NCI-H69 (cell line): ENCODE results near the gene LMX1B.
"Not testable (repeated sequence)": the region's sequence is repeated elsewhere in the genome, so short reads cannot be mapped to it uniquely, and the experiment has no call there.

Source experiments
- DNase-seq: peaks from one replicate; lab custom pipeline; 2025; lab: John Stamatoyannopoulos, UW

Gene LMX1B

DNA sequence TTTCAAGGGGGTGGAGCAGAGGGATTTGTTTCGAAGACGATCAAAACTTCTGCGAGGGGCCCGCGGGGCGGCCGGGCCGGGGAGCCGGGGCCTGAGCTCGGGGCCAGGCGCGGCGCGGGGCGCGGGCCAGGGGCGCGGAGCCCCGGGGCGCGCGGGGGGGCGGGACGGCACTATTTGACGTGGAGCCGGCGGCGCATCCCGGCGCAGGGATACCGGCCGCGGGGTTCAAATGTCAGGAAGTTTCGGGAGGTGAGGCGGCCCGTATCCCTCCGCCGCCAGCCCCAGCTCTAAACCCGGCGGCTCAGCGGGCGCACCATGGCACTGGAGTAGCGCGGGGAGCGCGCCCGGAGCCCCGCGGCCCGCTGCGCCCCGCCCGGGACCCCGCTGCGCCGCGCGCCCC, at the start of gene LMX1B:
TSS of gene LMX1B (plus strand) at position 278 of the 400 bp plus-strand sequence. CDS start 522 bp downstream, outside the sequence.
- DNase-seq: peak; percentile 71

DNA sequence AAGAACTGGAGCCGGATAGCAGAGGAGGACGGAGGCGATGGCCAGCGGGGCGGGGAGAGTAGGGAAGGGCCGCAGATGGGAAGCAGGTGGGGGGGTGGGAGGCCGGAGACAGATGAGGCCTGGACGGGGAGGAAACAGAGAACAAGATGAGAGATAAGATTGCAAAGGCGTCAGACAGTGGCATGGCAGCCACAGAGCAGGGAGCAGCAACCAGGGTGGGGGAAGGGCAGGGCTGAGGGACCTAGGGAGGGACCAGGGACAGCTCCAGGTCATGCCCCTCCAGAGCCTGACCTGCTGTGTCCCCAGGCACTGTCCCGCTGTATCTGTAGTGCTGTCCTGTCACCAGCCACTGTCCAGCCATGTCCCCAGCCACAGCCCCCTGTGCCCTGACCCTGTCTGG, 49.6 kb upstream of the LMX1B start:
- DNase-seq: no peak

- no peak for DNase-seq
These were observed 49.0 kb upstream of the LMX1B start for GRCh38 chr9:126564716-126565115.

DNA sequence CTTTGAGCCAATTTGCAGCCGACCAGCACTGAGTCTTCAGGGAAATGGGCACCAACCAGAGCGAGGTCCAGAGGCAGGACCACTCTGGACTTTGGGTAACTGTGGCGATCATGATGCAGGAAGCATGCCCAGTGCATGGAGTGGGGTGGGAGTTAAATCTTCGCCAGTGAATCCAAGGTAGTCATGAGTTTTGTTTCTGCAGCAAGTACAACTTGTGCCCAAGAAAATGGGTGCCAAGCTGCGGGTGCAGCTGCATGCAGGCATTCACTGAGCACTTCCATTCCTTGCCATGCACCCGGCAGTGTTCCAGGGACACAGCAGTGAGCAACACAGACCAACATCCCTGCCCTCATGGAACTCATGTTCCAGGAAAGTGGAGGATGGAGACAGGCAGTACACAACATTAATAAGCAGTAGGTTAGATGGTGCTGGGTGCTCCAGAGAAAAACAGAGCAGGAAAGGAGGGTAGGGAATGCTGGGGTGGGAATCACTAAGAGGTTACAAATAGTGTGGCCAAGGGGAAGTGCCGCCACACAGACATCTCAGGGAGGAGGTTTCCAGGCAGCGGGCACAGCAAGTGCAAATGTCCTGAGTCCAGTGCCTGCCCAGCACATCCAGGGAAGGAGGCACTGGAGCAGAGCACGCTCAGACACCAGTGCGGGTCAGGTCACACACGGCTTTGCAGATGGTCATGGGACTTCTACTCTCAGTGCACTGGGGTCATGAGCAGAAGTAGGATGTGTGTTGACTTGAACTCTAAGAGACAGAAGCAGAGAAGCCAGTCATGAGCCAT, 48.2 kb upstream of the LMX1B start:
- no peak for DNase-seq

GRCh38 chr9:126569036-126569435, 44.7 kb upstream of the LMX1B start:
- no peak for DNase-seq

GRCh38 chr9:126578029-126578428, 35.7 kb upstream of the LMX1B start:
- no peak for DNase-seq

GRCh38 chr9:126580319-126580718, 33.4 kb upstream of the LMX1B start:
- not testable (repeated sequence) for DNase-seq

GRCh38 chr9:126581893-126582292, 31.8 kb upstream of the LMX1B start:
- DNase-seq: no peak

DNA sequence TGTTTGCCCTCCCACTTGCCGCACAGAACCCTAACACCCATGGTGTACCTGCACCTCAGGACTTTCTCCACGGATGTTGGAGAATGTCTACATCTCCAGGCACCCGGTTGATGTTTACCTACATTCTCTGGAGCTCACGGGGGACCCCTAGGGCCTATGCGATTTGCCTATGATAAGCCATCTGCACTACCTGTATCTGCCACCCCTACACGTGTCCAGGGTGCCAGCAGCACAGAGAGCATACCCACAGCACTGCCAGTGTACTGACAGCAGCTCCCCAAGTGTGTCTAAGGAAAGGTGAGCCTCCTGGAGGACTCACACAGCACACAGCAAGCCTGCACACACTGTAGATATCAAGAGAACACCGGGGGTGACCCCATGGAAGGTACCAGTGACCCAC, 31.3 kb upstream of the LMX1B start:
- no peak for DNase-seq

DNA sequence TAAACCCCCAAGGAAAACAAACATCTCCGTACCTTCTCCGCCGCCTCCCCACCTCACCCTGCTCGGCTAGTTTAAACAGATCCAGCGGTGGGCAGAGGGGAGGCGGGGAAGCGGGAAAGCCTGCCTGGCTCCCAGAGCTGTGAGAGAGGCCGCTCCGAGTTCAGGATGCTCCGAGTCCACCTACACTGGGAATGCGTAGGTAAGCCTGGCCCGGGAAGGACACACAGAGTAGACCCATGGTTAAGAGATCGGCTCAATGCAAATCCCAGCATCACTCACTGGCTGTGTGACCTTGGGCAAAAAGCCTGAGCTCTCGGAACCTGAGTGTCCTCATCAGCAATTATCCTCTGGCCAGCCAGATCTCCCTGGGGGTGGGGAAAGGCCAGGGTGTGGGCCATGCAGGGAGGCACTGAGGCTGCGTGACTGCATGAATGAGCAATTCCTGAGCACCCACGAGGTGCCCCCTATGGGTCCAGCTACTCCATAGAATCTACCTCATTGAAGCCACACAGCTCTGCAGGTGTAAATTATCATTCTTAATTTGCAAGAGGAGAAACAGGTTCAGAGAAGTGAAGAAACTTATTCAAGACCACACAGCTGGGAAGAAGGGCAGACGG, 30.5 kb upstream of the LMX1B start:
- no peak for DNase-seq

GRCh38 chr9:126584611-126585010, 29.1 kb upstream of the LMX1B start:
- no peak for DNase-seq

GRCh38 chr9:126586236-126586635, 27.5 kb upstream of the LMX1B start:
- DNase-seq: no peak

GRCh38 chr9:126587187-126588185, 26.2 kb upstream of the LMX1B start:
- DNase-seq: no peak

GRCh38 chr9:126588491-126589168, 25.1 kb upstream of the LMX1B start:
- DNase-seq: no peak

- no peak for DNase-seq
These were observed 24.4 kb upstream of the LMX1B start for GRCh38 chr9:126589349-126589748.

- no peak for DNase-seq
These were observed 22.6 kb upstream of the LMX1B start for GRCh38 chr9:126591083-126591482.

- DNase-seq: no peak
These were observed 21.8 kb upstream of the LMX1B start for GRCh38 chr9:126591922-126592321.

DNA sequence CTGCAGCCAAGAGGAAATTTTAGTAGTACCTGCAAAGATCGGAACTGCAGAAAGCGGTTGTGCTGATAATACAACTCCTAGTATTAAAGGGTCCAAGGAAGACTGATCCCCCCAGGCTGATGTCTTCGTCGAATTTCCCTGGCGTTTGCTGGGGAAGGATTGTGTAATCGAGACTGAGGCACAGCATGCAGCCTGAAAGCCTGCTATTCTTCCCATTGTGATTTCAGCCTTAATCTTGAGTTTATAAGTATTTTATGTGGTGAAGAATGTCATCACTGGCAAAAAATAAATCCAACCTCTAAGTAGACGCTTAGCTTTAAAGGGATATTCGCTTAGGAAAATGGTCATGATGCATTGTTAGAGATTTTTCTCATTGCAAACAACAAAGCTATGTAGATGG, 21.3 kb upstream of the LMX1B start:
- DNase-seq: no peak

DNA sequence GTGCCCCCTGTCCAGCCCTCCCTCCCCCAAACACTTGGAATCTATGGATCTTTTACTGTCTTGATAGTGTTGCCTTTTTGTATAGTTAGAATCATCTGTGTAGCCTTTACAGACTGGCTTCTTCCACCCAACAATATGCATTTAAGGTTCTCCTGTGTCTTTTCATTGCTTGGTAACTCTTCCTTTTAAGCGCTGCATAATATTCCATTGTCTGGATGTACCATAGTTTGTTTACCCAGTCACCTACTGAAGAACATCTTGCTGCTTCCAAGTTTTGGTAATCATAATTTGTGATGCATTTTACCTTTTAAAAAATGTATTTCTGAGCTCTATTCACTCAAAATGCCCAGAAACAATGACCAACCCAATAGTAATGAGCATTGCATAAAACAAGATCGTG, 17.7 kb upstream of the LMX1B start:
- DNase-seq: no peak

GRCh38 chr9:126599047-126599650, 14.6 kb upstream of the LMX1B start:
- DNase-seq: no peak
